Stimulated activated CD8-positive, alpha-beta memory T cell treated with anti-CD3 and anti-CD28 coated beads, Interleukin-12 subunit alpha, Interleukin-12 subunit beta, amount 100 ng/mL, for 1 hour (primary cell): Measurements from ENCODE around the gene NLRX1.
"Not testable (repeated sequence)": the region's sequence is repeated elsewhere in the genome, so short reads cannot be mapped to it uniquely, and the experiment has no call there.

Experiments
- DNase-seq: peaks from one replicate; pipeline ENCODE4 v3.0.0-alpha.2; 2020; ENCODE audit warnings: low read depth

The NLRX1 gene, protein sequence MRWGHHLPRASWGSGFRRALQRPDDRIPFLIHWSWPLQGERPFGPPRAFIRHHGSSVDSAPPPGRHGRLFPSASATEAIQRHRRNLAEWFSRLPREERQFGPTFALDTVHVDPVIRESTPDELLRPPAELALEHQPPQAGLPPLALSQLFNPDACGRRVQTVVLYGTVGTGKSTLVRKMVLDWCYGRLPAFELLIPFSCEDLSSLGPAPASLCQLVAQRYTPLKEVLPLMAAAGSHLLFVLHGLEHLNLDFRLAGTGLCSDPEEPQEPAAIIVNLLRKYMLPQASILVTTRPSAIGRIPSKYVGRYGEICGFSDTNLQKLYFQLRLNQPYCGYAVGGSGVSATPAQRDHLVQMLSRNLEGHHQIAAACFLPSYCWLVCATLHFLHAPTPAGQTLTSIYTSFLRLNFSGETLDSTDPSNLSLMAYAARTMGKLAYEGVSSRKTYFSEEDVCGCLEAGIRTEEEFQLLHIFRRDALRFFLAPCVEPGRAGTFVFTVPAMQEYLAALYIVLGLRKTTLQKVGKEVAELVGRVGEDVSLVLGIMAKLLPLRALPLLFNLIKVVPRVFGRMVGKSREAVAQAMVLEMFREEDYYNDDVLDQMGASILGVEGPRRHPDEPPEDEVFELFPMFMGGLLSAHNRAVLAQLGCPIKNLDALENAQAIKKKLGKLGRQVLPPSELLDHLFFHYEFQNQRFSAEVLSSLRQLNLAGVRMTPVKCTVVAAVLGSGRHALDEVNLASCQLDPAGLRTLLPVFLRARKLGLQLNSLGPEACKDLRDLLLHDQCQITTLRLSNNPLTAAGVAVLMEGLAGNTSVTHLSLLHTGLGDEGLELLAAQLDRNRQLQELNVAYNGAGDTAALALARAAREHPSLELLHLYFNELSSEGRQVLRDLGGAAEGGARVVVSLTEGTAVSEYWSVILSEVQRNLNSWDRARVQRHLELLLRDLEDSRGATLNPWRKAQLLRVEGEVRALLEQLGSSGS

GRCh38 chr11:119168471-119169281 is at the start of gene NLRX1:
Gene NLRX1, plus strand, starts transcription at chr11:119168725. Its CDS starts 2,679 bp downstream, at chr11:119171404.
- DNase-seq = peak; percentile 73

GRCh38 chr11:119118946-119119345 is 49.6 kb upstream of the NLRX1 start:
- no peak for DNase-seq

DNA sequence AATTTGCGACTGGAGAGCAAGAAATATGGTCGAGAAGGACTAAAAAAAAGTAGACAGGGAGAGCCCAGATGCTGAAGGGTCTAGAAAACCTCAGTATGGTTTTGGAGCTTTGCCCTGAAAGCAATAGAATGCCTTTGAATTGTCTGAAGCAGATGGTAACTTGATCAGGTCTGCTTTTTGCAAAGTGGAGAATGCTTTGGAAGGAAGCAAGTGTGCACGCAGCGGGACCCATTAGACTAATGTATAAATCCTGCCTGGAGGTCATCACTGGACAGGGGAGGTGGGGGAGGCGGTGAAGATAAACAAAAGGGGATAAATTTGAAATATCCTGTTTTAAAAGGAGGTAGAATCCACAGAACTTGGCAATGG is 47.9 kb upstream of the NLRX1 start:
- no peak for DNase-seq

DNA sequence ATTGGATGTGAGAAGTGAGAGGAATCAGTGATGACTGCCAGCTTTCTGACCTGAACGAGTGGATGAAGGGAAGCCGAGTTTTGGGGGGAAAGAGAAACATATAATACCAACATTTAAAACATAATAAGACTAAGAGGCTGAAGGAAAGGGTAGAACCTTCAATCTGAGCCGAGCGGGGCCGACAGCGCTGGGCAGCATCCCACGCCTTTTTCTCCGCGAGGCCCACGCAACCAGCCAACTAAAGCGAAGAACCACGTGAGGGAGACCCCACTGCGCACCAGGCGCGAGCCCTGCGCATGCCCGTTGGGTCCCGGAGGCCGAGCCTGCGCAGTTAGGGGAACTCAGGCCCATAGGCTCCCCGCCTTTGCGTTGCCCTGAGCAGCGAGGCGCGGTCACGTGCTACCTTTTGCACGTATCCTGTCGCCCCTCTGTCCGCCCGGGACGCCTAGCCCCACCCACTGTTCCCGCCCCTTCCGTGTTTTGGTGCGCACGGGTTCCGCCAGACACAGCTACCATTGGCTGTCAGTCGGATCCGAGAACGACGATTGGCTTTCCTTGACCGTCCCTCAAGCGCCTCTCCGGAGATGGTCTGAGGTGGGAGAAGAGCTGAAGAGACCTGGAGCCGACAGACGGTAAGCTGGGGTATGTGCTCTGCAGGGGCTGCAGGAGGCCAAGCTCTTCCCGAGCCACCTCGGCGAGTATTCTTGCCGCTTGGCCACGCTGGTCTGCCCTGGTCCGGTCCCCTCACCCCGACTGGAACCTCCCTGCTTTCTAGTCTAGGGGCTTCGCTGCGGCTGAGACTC is 47.3 kb upstream of the NLRX1 start, which contains the start of gene HINFP:
TSS of gene HINFP (plus strand) at position 573 of the 803 bp plus-strand sequence. CDS start 5,365 bp downstream, outside the sequence.
- DNase-seq = peak; percentile 99

- no peak for DNase-seq
These were observed 46.8 kb upstream of the NLRX1 start for GRCh38 chr11:119121811-119122124.

GRCh38 chr11:119125821-119126220 is 42.7 kb upstream of the NLRX1 start:
- no peak for DNase-seq

DNA sequence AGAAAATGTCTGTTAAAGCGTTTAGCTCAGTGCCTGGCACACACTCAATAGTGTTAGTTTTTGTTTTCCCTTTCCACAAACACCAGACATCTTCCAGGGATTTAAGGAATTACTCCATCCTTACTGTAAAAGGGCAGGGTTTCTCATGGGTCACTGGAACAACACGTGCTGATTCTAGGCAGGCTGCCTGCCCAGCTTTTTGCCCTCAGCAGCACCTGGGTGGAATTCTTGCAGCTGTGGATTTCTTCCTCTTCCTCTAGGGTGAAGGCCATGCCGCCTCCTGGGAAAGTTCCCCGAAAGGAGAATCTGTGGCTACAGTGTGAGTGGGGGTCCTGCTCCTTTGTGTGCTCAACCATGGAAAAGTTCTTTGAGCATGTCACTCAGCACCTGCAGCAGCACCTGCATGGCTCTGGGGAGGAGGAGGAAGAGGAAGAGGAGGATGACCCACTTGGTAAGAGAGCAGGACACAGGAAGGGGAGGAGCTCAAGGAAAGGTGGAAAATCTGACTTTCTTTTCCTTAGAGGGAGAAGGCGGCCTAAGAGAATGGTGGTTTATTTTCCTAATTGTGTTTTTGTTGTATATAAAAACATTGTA is 41.8 kb upstream of the NLRX1 start:
- no peak for DNase-seq

DNA sequence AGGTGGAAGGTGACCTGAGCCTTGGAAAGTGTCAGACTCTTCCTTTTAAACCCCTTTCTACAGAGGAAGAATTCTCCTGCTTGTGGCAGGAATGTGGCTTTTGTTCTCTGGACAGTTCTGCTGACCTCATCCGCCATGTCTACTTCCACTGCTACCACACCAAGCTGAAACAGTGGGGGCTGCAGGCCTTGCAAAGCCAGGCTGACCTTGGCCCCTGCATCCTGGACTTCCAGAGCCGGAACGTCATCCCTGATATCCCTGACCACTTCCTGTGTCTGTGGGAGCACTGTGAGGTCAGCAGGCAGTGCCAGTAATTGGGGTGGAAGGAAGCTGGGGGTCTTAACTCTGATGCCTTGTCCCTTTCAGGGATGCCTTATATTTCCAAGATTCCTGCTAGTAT is 37.9 kb upstream of the NLRX1 start:
- DNase-seq = no peak

- no peak for DNase-seq
These were observed 34.0 kb upstream of the NLRX1 start for GRCh38 chr11:119134389-119134978.

DNA sequence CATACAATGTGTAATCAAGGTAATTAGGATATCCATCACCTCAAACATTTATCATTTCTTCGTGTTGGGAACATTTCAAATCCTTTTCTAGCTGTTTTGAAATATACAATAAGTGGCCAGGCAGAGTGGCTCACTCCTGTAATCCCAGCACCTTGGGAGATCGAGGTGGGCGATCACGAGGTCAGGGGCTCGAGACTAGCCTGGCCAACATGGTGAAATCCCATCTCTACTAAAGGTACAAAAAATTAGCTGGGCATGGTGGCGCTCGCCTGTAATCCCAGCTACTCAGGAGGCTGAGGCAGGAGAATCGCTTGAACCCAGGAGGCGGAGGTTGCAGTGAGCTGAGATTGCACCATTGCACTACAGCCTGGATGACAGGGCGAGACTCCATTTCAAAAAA is 29.2 kb upstream of the NLRX1 start:
- not testable (repeated sequence) for DNase-seq

GRCh38 chr11:119144825-119145486 is 23.6 kb upstream of the NLRX1 start:
- no peak for DNase-seq

- no peak for DNase-seq
These were observed 23.0 kb upstream of the NLRX1 start for GRCh38 chr11:119145551-119145950.

GRCh38 chr11:119147604-119148333 is 20.8 kb upstream of the NLRX1 start:
- no peak for DNase-seq

DNA sequence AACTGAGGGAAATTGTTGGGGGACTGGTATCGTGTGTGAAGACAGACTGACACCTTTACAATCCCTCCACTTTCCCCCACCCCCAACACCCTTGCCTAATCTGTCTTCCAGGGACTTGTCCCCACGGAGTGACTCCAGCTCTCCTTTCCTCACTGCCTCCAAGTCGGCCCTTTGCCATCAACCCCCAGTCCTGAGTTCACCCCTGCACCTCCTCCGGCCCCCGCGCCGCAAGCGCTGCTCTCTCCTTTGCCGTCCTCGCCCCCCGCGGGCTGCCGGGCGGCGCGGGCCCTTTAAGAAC is 19.9 kb upstream of the NLRX1 start:
- no peak for DNase-seq

DNA sequence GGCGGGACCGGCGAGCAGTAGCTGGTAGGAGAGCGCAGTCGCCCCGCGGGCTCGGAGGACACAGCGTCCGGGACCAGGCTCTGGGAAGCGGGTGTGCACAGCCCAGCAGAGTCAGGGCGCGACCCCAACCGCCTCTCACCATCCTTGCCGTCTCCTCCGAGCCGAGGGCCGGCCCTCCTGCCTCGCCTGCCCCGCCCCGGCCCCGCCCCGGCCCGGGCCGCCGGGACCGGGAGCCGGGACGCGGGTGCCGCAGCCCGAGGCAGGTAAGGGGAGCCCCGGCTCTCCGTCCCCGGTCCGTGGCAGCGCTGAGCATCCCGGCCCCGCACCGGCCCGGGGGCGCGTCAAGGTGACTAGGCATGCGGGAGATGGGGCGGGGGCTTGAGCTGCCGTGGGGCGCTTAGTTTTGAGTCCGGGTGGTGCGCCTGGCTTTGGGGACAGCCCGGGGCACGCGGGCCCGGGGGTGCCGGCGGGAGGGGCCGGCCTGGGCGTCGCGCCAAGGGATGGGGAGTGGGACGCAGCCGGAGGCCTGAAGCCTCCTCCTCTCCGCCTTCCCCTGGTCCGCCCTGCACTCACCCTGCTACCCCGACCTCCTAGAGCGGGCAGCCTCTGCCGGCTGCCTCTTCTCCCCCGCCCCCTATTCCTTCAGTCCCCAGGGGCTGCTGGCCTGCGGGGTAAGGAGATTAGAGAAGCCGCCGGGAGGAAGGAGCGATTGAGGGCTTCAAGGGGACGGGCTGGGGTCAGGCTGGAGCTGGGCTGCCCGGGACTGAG is 19.3 kb upstream of the NLRX1 start, which contains the start of gene ABCG4:
TSS of gene ABCG4 (plus strand) at position 35 of the 768 bp plus-strand sequence. CDS start 914 bp downstream, outside the sequence.
- DNase-seq = no peak

GRCh38 chr11:119149786-119150275 is 18.7 kb upstream of the NLRX1 start:
- DNase-seq = no peak

- DNase-seq = no peak
These were observed 16.5 kb upstream of the NLRX1 start for GRCh38 chr11:119152043-119152442.

DNA sequence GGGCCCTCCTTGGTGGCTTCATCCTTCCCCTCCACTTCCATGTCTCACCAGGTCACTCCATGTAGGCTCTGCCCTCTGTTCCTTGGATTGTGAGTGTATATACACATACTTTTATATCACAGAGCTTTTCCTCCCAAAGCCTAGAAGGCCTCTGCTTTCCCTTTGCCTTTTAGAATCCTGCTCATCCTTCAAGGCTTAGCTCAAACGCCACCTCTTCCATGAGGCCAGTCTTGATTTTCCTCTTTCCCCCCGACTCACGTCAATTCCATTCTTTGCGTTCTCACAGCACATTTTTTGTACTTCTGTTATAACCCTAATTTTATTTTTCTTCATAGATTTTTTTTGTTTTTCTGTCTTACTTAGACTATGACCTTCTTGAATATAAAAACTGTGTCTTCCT is 15.9 kb upstream of the NLRX1 start:
- DNase-seq = no peak
